MM.1S (cell line): ENCODE data around the gene ANKRD13D.

Experiments
- DNase-seq: peaks from one replicate; pipeline ENCODE4 v3.0.0-alpha.2; 2015
- H2AFZ ChIP-seq: fragments of 300-600 bp; sonication (generic); 2 replicates; pipeline ENCODE4 v1.6.0; 2016; ENCODE audit warnings: antibody characterized with exemption, low read length
- H3F3A ChIP-seq: fragments of 300-600 bp; sonication (generic); 2 replicates; pipeline ENCODE4 v1.6.1; 2016; ENCODE audit warnings: mild to moderate bottlenecking, antibody characterized with exemption, low read length, moderate library complexity, mixed read lengths; ENCODE audit not compliant: insufficient read depth
- H3K27ac ChIP-seq: fragments of 300-600 bp; sonication (generic); 2 replicates; pipeline ENCODE4 v1.5.1; 2016; ENCODE audit warnings: mild to moderate bottlenecking, low read length
- H3K27me3 ChIP-seq: fragments of 300-600 bp; sonication (generic); replicated peaks from 2 replicates; pipeline ENCODE4 v1.6.0; 2016; ENCODE audit warnings: low read length; ENCODE audit not compliant: insufficient read depth
- H3K36me3 ChIP-seq: fragments of 300-600 bp; sonication (generic); replicated peaks from 2 replicates; pipeline ENCODE4 v1.6.1; 2016; ENCODE audit warnings: mild to moderate bottlenecking, low read length, mixed read lengths; ENCODE audit not compliant: insufficient read depth
- H3K4me1 ChIP-seq: fragments of 300-600 bp; sonication (generic); 2 replicates; pipeline ENCODE4 v1.6.1; 2016; ENCODE audit warnings: low read length, mixed read lengths
- H3K4me2 ChIP-seq: fragments of 300-600 bp; sonication (generic); 2 replicates; pipeline ENCODE4 v1.6.0; 2016; ENCODE audit warnings: low read depth, low read length
- H3K4me3 ChIP-seq: fragments of 300-600 bp; sonication (generic); 2 replicates; pipeline ENCODE4 v1.5.1; 2016; ENCODE audit warnings: low read length, mixed read lengths
- H3K79me2 ChIP-seq: fragments of 300-600 bp; sonication (generic); 2 replicates; pipeline ENCODE4 v1.6.1; 2016; ENCODE audit warnings: mixed run types, low read length, mixed read lengths
- H3K9ac ChIP-seq: fragments of 300-600 bp; sonication (generic); 2 replicates; pipeline ENCODE4 v1.6.1; 2016; ENCODE audit warnings: low read length, mixed read lengths
- H3K9me2 ChIP-seq: fragments of 300-600 bp; sonication (generic); replicated peaks from 2 replicates; pipeline ENCODE4 v1.6.1; 2016; ENCODE audit warnings: mild to moderate bottlenecking, low read length, mixed read lengths; ENCODE audit not compliant: insufficient read depth
- H3K9me3 ChIP-seq: fragments of 300-600 bp; sonication (generic); replicated peaks from 2 replicates; pipeline ENCODE4 v1.6.1; 2016; ENCODE audit warnings: mild to moderate bottlenecking, low read length, mixed read lengths; ENCODE audit not compliant: insufficient read depth
- H4K20me1 ChIP-seq: fragments of 300-600 bp; sonication (generic); 2 replicates; pipeline ENCODE4 v1.6.1; 2016; ENCODE audit warnings: mild to moderate bottlenecking, low read length, moderate library complexity, mixed read lengths; ENCODE audit not compliant: insufficient read depth
- CTCF ChIP-seq: fragments of 300-600 bp; sonication (generic); IDR thresholded peaks from 2 replicates; pipeline ENCODE4 v1.5.1; 2016; ENCODE audit warnings: antibody characterized with exemption, low read length, mixed read lengths
- EZH2 ChIP-seq: fragments of 300-600 bp; sonication (generic); optimal IDR thresholded peaks from 2 replicates; pipeline ENCODE3; 2017; ENCODE audit warnings: low read depth, mild to moderate bottlenecking, antibody characterized with exemption, low read length, mixed read lengths
- EZH2phosphoT487 ChIP-seq: fragments of 300-600 bp; sonication (generic); IDR thresholded peaks from 2 replicates; pipeline ENCODE4 v1.6.1; 2018; ENCODE audit warnings: antibody characterized with exemption, low read length

Gene ANKRD13D

DNA sequence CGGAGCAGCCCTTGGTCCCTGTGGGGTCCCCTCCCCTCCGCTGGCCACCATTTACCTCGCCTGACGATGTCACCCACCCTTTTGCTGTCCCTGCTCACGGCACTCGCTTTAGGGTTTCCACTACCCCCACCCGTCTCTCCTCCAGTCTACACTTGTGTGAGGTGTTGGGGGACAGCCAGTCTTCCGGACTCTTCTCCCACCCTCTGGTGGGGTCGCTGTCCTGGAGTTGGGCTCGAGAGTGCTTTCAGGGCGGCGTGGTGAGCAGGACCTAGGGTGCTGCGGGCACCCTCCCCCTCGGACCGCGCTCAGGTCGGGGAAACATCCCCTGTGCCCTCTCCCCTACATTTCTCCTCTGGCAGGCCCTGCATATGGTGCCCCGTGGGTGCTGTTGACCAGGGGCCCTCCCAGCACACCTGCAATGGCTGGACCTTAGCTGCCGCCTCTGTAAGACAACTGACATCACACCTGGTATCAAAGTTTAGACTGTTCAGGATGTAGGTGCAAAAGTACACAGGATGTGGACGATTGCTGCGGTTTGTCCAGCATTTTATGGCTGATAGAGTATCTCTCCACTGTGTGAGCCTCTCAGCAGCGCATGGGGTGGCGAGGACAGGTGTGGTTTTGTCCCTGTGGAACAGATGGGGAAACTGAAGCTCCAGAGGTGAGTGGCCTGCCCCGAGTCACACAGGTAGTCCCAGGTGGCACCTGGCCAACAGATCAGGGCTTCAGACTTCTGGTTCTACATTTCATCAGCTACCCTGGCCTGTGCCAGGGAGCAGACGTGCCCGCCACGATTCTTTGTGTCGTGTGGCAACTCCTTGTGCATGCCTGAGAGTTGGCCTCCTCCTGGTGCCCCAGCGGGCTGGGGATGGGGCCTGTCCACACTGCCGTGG lies 21.7 kb upstream of the ANKRD13D start:
- Histone ChIP-seq H3F3A (peaks cover 20% of the 10 kb centered on the region), H3K79me2 (peaks cover 65% of the 10 kb centered on the region), H4K20me1 (peaks cover 35% of the 10 kb centered on the region), H3K4me3 (peak overlapping the region; percentile 81), H3K9me2 (no peaks in the 10 kb centered on the region), H3K36me3 (no peaks in the 10 kb centered on the region; the same call in 1 of the 2 replicates), H3K4me1 (peaks cover 57% of the 10 kb centered on the region), H3K27ac (peak overlapping the region; percentile 94), H2AFZ (no peak overlapping the region), H3K27me3 (no peaks in the 10 kb centered on the region), H3K9me3 (no peaks in the 10 kb centered on the region), H3K9ac (peak overlapping the region; percentile 92), H3K4me2 (peak overlapping the region; percentile 90)
- DNase-seq = peak; percentile 91
- no peak for TF ChIP-seq CTCF
- TF ChIP-seq EZH2phosphoT487 = no peak
- TF ChIP-seq EZH2 = no peak

- peak; percentile 31 for DNase-seq
- H3K27me3 ChIP-seq = no peaks in the 10 kb centered on the region
- no peaks in the 10 kb centered on the region for H3K9me3 ChIP-seq
- H3K79me2 ChIP-seq = peaks cover 74% of the 10 kb centered on the region
- peak overlapping the region; percentile 81 for H3K4me3 ChIP-seq
- H3K36me3 ChIP-seq = no peaks in the 10 kb centered on the region; the same call in 1 of the 2 replicates
- peaks cover 20% of the 10 kb centered on the region for H3F3A ChIP-seq
- TF ChIP-seq CTCF (no peak), EZH2phosphoT487 (no peak), EZH2 (no peak)
- H3K4me1 ChIP-seq = peaks cover 58% of the 10 kb centered on the region
- H3K9ac ChIP-seq = peak overlapping the region; percentile 92
- no peaks in the 10 kb centered on the region for H3K9me2 ChIP-seq
- peak overlapping the region; percentile 90 for H3K4me2 ChIP-seq
- H3K27ac ChIP-seq = peak overlapping the region; percentile 94
- peaks cover 43% of the 10 kb centered on the region for H4K20me1 ChIP-seq
- no peak overlapping the region for H2AFZ ChIP-seq
Measured at GRCh38 chr11:67268081-67268961, 20.8 kb upstream of the ANKRD13D start.

- no peak for TF ChIP-seq EZH2
- no peak for TF ChIP-seq EZH2phosphoT487
- Histone ChIP-seq H2AFZ (no peak overlapping the region), H3F3A (peaks cover 20% of the 10 kb centered on the region), H3K4me2 (peak overlapping the region; percentile 90), H3K27ac (peak overlapping the region; percentile 94; the same call in 1 of the 2 replicates), H3K4me1 (peaks cover 59% of the 10 kb centered on the region), H4K20me1 (peaks cover 45% of the 10 kb centered on the region), H3K9me2 (no peaks in the 10 kb centered on the region), H3K27me3 (no peaks in the 10 kb centered on the region), H3K9me3 (no peaks in the 10 kb centered on the region), H3K9ac (peak overlapping the region; percentile 92; the same call in 1 of the 2 replicates), H3K36me3 (no peaks in the 10 kb centered on the region; the same call in 1 of the 2 replicates), H3K4me3 (peak overlapping the region; percentile 81), H3K79me2 (peaks cover 80% of the 10 kb centered on the region)
- DNase-seq = no peak
Measured at GRCh38 chr11:67268962-67269268, 20.2 kb upstream of the ANKRD13D start.
